Measurements from ENCODE around the gene ERI3. TPM values are rescaled to one million over a fixed set of nuclear protein-coding genes. Genes with fewer than 3 reads are reported as not detected.

The ERI3 gene
- total RNA-seq, 1 donor, result 50.0 TPM

GRCh38 chr1:44222397-44223186, 132.5 kb downstream of the ERI3 start:
- H3K4me3 ChIP-seq (ENCODE audit: low read depth, low read length), result no peak overlapping the region
- TF ChIP-seq, protein P1, sequence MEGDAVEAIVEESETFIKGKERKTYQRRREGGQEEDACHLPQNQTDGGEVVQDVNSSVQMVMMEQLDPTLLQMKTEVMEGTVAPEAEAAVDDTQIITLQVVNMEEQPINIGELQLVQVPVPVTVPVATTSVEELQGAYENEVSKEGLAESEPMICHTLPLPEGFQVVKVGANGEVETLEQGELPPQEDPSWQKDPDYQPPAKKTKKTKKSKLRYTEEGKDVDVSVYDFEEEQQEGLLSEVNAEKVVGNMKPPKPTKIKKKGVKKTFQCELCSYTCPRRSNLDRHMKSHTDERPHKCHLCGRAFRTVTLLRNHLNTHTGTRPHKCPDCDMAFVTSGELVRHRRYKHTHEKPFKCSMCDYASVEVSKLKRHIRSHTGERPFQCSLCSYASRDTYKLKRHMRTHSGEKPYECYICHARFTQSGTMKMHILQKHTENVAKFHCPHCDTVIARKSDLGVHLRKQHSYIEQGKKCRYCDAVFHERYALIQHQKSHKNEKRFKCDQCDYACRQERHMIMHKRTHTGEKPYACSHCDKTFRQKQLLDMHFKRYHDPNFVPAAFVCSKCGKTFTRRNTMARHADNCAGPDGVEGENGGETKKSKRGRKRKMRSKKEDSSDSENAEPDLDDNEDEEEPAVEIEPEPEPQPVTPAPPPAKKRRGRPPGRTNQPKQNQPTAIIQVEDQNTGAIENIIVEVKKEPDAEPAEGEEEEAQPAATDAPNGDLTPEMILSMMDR (IDR thresholded peaks at IDR 0.05; ENCODE audit: insufficient read depth, low read length), result no peak
- DNase-seq (ENCODE audit: low read depth), result no peak

DNA sequence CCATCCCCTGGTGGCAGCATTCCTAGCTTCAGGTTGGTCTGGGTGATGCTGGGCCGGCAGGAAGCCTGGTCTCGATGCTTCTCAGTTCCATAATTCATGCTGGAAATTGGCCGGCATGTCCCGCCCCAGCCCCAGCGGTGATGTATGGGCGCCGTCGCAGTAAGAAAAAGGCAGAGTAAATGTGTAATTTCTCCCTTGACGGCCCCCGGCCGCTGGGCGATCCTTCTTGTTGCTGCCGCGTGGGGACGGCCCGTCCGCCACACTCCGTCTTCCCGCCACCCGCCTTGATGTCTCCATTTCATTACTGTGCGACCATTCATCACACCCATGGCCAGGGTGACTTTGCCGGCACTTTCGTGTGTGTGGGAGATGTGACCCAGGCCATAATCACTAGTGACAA, 133.3 kb downstream of the ERI3 start:
- TF ChIP-seq, protein P1 (IDR thresholded peaks at IDR 0.05; ENCODE audit: insufficient read depth, low read length), result no peak
- no peak for DNase-seq (ENCODE audit: low read depth)
- no peak overlapping the region for H3K4me3 ChIP-seq (ENCODE audit: low read depth, low read length)

DNA sequence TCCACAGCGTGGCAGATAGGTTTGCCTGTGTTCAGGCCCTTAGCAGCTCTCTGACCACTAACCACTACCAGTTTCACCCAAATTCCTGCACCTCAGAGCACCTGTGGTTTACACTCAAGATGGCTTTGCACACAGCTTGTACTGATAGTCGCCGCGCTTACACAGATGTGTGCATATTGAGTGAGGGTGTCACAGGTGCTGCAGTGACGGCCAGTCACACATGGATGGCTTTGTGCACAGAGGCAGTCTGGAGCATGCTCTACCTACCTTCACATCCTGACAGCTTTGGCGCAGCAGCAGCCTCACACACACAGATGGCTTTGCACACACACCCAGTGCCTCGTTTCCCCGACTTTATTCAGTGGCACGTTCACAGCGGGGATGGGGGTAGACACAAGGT, 134.3 kb downstream of the ERI3 start:
- H3K4me3 ChIP-seq (ENCODE audit: low read depth, low read length), result no peak overlapping the region
- TF ChIP-seq, protein P1 (IDR thresholded peaks at IDR 0.05; ENCODE audit: insufficient read depth, low read length), result no peak
- DNase-seq (ENCODE audit: low read depth), result no peak

- no peak for DNase-seq (ENCODE audit: low read depth)
- TF ChIP-seq, protein P1 (IDR thresholded peaks at IDR 0.05; ENCODE audit: insufficient read depth, low read length), result no peak
- no peak overlapping the region for H3K4me3 ChIP-seq (ENCODE audit: low read depth, low read length)
Measured at GRCh38 chr1:44220001-44220751, 134.9 kb downstream of the ERI3 start.

GRCh38 chr1:44219301-44219626, 135.8 kb downstream of the ERI3 start:
- no peak overlapping the region for H3K4me3 ChIP-seq (ENCODE audit: low read depth, low read length)
- TF ChIP-seq, protein P1 (IDR thresholded peaks at IDR 0.05; ENCODE audit: insufficient read depth, low read length), result no peak
- no peak for DNase-seq (ENCODE audit: low read depth)

DNA sequence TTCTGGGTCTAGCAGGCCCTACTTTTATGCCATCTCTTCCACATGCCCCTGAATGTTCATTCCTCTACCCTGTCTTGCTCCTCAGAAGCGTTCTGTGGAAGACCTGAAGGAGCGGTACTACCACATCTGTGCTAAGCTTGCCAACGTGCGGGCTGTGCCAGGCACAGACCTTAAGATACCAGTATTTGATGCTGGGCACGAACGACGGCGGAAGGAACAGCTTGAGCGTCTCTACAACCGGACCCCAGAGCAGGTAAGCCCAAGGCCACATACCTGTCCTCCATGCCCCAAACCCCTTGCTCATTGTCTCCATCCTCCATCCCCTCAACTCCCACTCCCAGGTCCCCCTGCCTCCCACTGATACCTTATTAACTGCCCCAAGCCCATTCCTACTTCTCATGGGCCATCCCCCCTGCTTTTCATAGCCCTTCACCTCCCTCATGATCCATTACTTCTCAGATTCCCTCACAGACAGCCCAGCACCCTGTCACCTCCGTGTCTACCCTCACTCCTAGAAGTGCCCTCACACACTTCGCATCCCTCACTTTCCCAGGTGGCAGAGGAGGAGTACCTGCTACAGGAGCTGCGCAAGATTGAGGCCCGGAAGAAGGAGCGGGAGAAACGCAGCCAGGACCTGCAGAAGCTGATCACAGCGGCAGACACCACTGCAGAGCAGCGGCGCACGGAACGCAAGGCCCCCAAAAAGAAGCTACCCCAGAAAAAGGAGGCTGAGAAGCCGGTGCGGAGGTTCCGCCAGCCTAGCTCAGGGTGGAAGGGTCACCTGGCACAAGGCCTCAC, 136.4 kb downstream of the ERI3 start:
- H3K4me3 ChIP-seq (ENCODE audit: low read depth, low read length), result no peak overlapping the region
- TF ChIP-seq, protein P1 (IDR thresholded peaks at IDR 0.05; ENCODE audit: insufficient read depth, low read length), result no peak
- no peak for DNase-seq (ENCODE audit: low read depth)
